ENCODE data around the gene ELP4. TPM values are rescaled to one million over a fixed set of nuclear protein-coding genes. Genes with fewer than 3 reads are reported as not detected.

ELP4 gene
- total and polyA plus RNA-seq, 2 donors (not counting 1 experiment from before 2014, with no cell fraction given) = 7.1 to 31.3 TPM

DNA sequence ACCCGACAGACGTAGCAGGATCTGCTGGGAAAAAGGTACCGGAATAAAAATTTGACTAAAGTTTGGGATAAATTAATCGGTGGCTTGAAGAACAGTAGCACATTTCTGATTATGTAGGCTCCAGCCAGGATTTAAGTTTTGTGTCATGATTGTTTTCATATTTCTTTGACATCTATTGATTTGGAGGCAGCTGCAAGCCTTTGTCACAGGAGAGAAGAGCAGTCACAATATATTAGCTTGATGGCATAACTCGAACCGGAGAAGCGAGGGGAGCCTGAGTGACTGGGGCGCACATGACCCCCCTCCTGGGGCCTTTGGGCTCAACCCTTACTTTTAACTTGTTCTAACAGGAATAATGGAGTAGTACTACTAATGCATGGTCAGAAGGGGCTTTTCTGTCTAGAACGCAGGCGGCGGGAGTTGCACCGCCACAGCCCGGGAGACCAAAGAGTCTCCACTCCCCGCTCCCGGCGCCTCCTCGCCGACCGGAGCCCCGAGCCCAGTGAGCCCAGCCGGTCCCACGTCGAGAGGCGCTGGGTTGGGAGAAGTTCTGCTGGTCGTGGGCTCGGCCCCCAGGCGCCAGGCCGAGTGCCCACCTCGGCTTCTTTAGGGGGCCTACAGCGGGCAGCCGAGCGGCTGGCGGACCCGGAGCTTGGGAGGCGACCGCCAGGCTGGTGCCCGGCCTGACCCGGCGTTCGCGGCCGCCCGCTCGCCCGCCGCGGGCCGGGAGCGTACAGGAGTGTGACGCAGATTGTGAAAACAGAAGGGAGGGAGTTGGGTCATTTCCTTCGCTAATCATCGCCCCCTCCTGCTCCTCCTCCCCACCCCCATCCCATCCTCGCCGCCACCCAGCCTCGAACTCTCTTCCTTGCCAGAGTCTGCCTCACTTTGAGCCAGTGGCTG, 317.2 kb downstream of the ELP4 start:
- peaks cover 0 to 44% (median 0%) of the 10 kb centered on the region in 3 donors for H3K9me3 ChIP-seq (ENCODE audit: control extremely low read depth in 1 of 3, control insufficient read depth in 2 of 3, insufficient read depth in 1 of 3, low read length in 2 of 3)
- H3K9ac ChIP-seq (ENCODE audit: low read length) = no peak overlapping the region
- peaks cover 0 to 10% of the 10 kb centered on the region in 2 donors for H3K4me1 ChIP-seq (ENCODE audit: control insufficient read depth in 2 of 2, insufficient read depth in 2 of 2, low read length in 2 of 2)
- H3K27me3 ChIP-seq (replicated peaks in 1 of 4; ENCODE audit: control extremely low read depth in 1 of 4, control insufficient read depth in 3 of 4, insufficient read depth in 4 of 4, low read length in 3 of 4) = peaks cover 0 to 75% (median 66%) of the 10 kb centered on the region in 4 experiments
- ATAC-seq (ENCODE audit: low read depth) (no peak), DNase-seq (peak; percentile 18)
- TF ChIP-seq EZH2 (IDR thresholded peaks at IDR 0.05; ENCODE audit: borderline replicate concordance, insufficient read depth, low read depth, low read length, poor library complexity, severe bottlenecking) = no peak
- TF ChIP-seq, protein P1, sequence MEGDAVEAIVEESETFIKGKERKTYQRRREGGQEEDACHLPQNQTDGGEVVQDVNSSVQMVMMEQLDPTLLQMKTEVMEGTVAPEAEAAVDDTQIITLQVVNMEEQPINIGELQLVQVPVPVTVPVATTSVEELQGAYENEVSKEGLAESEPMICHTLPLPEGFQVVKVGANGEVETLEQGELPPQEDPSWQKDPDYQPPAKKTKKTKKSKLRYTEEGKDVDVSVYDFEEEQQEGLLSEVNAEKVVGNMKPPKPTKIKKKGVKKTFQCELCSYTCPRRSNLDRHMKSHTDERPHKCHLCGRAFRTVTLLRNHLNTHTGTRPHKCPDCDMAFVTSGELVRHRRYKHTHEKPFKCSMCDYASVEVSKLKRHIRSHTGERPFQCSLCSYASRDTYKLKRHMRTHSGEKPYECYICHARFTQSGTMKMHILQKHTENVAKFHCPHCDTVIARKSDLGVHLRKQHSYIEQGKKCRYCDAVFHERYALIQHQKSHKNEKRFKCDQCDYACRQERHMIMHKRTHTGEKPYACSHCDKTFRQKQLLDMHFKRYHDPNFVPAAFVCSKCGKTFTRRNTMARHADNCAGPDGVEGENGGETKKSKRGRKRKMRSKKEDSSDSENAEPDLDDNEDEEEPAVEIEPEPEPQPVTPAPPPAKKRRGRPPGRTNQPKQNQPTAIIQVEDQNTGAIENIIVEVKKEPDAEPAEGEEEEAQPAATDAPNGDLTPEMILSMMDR (IDR thresholded peaks at IDR 0.05) = no peak
- no peaks in the 10 kb centered on the region for H3K36me3 ChIP-seq (replicated peaks in 1 of 2; ENCODE audit: control extremely low read depth in 1 of 2, control insufficient read depth in 1 of 2, extremely low read depth in 1 of 2, insufficient read depth in 2 of 2, low read length in 1 of 2)
- CTCF ChIA-PET = no interaction called here
- Mint-ChIP-seq H3K27me3 (peaks cover 70% of the 10 kb centered on the region), H3K4me3 (peak overlapping the region; percentile 53), H3K4me1 (peaks cover 10% of the 10 kb centered on the region), H3K9me3 (ENCODE audit: insufficient read depth) (no peaks in the 10 kb centered on the region), H3K27ac (peak overlapping the region; percentile 32)
- no peaks in the 10 kb centered on the region for H4K20me1 ChIP-seq (ENCODE audit: control insufficient read depth, insufficient read depth, low read length, poor library complexity, severe bottlenecking)
- H3K27ac ChIP-seq (ENCODE audit: low read length in 2 of 2) = no peak overlapping the region
- H3K4me3 ChIP-seq (ENCODE audit: control extremely low read depth in 1 of 5, extremely low read depth in 1 of 5, insufficient read depth in 1 of 5, low read depth in 2 of 5, low read length in 4 of 5) = no peak overlapping the region
- no peaks in the 10 kb centered on the region for H3K79me2 ChIP-seq (ENCODE audit: control insufficient read depth, insufficient read depth, low read length)
- POLR2A ChIA-PET = no interaction called here
- no peak overlapping the region for H2AFZ ChIP-seq (ENCODE audit: insufficient read depth, low read depth, low read length, poor library complexity, severe bottlenecking)
- intact Hi-C loops (cut with micrococcal nuclease) = no loop called here
- H3K4me2 ChIP-seq (replicated peaks; ENCODE audit: low read depth, low read length, poor library complexity, severe bottlenecking) = no peak overlapping the region
- WGBS (ENCODE audit: insufficient coverage) = 12% methylated on average over 49 of the region's 55 CpGs

Measured in B cell (primary cell).